Stomach (tissue), 9 donors: ENCODE measurements around the gene GPR42. TPM values are rescaled to one million over a fixed set of nuclear protein-coding genes. Genes with fewer than 3 reads are reported as not detected.

Experiments used
- DNase-seq, 2 donors: peaks; one replicate each; pipeline versions ENCODE4 v3.0.0 to v3.0.0-alpha.2; 2013 to 2019
- H3K27ac ChIP-seq, 5 donors: fragments of 200-600 bp in 4 of 5; sonication (generic) in 4 of 5; one replicate each; pipeline ENCODE4 v1.5.1; 2013 to 2019; ENCODE audit warnings: mild to moderate bottlenecking in 1 of 5, moderate library complexity in 1 of 5
- H3K27me3 ChIP-seq, 3 donors: fragments of 200-600 bp; sonication (generic); one replicate each; pipeline ENCODE4 v1.5.1; 2017 to 2019; ENCODE audit warnings: mixed run types in 1 of 3
- H3K36me3 ChIP-seq, 4 donors: fragments of 200-600 bp; sonication (generic); 1 replicate in 3 of 4; 2 replicates in 1 of 4; pipeline ENCODE4 v1.5.1; 2016 to 2019
- H3K4me1 ChIP-seq, 4 donors: fragments of 200-600 bp; sonication (generic); one replicate each; pipeline ENCODE4 v1.5.1; 2016 to 2019
- H3K4me3 ChIP-seq, 4 donors: fragments of 200-600 bp; sonication (generic) in 3 of 4; one replicate each; pipeline ENCODE4 v1.5.1; 2016 to 2019; ENCODE audit warnings: mild to moderate bottlenecking in 1 of 4
- H3K9me3 ChIP-seq, 4 donors: fragments of 200-600 bp; sonication (generic); one replicate each; pipeline ENCODE4 v1.5.1; 2016 to 2019
- CTCF ChIP-seq, 7 experiments: fragments of 450-650 bp in 4 of 7; fragments of 200-600 bp in 3 of 7; sonication (generic) in 3 of 7; IDR thresholded peaks; one replicate each; pipeline ENCODE4 v1.5.1; 2016 to 2019; ENCODE audit warnings: antibody characterized with exemption in 7 of 7, control low read depth in 2 of 7, mild to moderate bottlenecking in 1 of 7
- EP300 ChIP-seq: sonication (generic); formaldehyde crosslinking; IDR thresholded peaks from one replicate; pipeline ENCODE4 v1.6.1; 2017; ENCODE audit warnings: antibody characterized with exemption
- POLR2A ChIP-seq, 4 donors: fragments of 450-650 bp; IDR thresholded peaks; one replicate each; pipeline ENCODE4 v1.6.1; 2016; ENCODE audit warnings: antibody characterized with exemption in 4 of 4, control low read depth in 2 of 4, mild to moderate bottlenecking in 1 of 4, moderate library complexity in 1 of 4
- POLR2AphosphoS5 ChIP-seq, 3 donors: sonication (generic); formaldehyde crosslinking; IDR thresholded peaks; one replicate each; pipeline ENCODE4 v1.6.1; 2016; ENCODE audit warnings: antibody characterized with exemption in 3 of 3
- WGBS, 5 donors: extraction: QIAGEN DNeasy Blood & Tissue Kit in 3 of 5; methylation state at CpG; one replicate each; pipeline versions ENCODE4 v1.1.5 to v1.1.7; 2013 to 2018; 5-methylcytosine and 5-hydroxymethylcytosine counted together
- intact Hi-C: fragments of 100-400 bp; cut with DNase I; formaldehyde crosslinking; loops from one replicate; pipeline ENCODE4 v1.15.1; 2023; ENCODE audit warnings: low total_unique reads
- polyA plus RNA-seq, 3 donors: library from polyadenylated mRNA; stranded (reverse); fragments of 200-250 nt; gene quantifications; one replicate each; pipeline ENCODE4 v1.2.3, GENCODE V29; 2013
- total RNA-seq, 5 donors: library from RNA; depleted of rRNA; stranded (reverse); fragments of >200 nt; gene quantifications; one replicate each; pipeline versions ENCODE4 v1.1.0 to v1.2.3, GENCODE V29; 2014 to 2016
- donor health status: healthy with polysubstance abuse.
- donor health status: Bipolar disorder and iron deficiency.
- donor health status: healthy.

The GPR42 gene
- total and polyA plus RNA-seq, 8 donors, result 0.19 TPM; not detected in 7

DNA sequence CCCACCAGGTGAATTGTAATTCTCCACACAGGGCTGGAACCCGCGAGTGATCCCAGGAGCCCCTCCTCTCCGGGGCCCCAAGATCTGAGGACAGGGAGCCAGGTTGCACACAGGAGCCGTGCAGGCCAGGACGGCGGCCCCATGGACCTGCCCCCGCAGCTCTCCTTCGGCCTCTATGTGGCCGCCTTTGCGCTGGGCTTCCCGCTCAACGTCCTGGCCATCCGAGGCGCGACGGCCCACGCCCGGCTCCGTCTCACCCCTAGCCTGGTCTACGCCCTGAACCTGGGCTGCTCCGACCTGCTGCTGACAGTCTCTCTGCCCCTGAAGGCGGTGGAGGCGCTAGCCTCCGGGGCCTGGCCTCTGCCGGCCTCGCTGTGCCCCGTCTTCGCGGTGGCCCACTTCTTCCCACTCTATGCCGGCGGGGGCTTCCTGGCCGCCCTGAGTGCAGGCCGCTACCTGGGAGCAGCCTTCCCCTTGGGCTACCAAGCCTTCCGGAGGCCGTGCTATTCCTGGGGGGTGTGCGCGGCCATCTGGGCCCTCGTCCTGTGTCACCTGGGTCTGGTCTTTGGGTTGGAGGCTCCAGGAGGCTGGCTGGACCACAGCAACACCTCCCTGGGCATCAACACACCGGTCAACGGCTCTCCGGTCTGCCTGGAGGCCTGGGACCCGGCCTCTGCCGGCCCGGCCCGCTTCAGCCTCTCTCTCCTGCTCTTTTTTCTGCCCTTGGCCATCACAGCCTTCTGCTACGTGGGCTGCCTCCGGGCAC lies 19.3 kb upstream of the GPR42 start:
- Histone ChIP-seq H3K36me3 (no peaks in the 10 kb centered on the region), H3K27ac (no peak overlapping the region), H3K4me1 (peaks cover 0 to 33% (median 5%) of the 10 kb centered on the region in 4 donors), H3K9me3 (no peaks in the 10 kb centered on the region), H3K27me3 (peaks cover 0 to 32% (median 0%) of the 10 kb centered on the region in 3 donors), H3K4me3 (no peak overlapping the region)
- no peak for DNase-seq
- 91 to 93% (median 92%) methylated on average over 44 to 47 of the region's 47 CpGs for WGBS, 5 donors
- intact Hi-C loops, result no loop called here
- TF ChIP-seq CTCF (IDR thresholded peaks at IDR 0.05) (no peak), POLR2A (IDR thresholded peaks at IDR 0.05) (no peak), POLR2AphosphoS5 (IDR thresholded peaks at IDR 0.05) (no peak), EP300 (no peak)

DNA sequence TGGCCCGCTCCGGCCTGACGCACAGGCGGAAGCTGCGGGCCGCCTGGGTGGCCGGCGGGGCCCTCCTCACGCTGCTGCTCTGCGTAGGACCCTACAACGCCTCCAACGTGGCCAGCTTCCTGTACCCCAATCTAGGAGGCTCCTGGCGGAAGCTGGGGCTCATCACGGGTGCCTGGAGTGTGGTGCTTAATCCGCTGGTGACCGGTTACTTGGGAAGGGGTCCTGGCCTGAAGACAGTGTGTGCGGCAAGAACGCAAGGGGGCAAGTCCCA lies 18.8 kb upstream of the GPR42 start:
- Histone ChIP-seq H3K27me3 (peaks cover 0 to 27% (median 0%) of the 10 kb centered on the region in 3 donors), H3K27ac (no peak overlapping the region), H3K4me3 (no peak overlapping the region), H3K36me3 (no peaks in the 10 kb centered on the region), H3K4me1 (peaks cover 0 to 28% (median 5%) of the 10 kb centered on the region in 4 donors), H3K9me3 (no peaks in the 10 kb centered on the region)
- intact Hi-C loops, result no loop called here
- TF ChIP-seq CTCF (IDR thresholded peaks at IDR 0.05) (no peak), POLR2A (IDR thresholded peaks at IDR 0.05) (no peak), EP300 (no peak), POLR2AphosphoS5 (IDR thresholded peaks at IDR 0.05) (no peak)
- 76 to 93% (median 84%) methylated on average over 16 to 18 of the region's 18 CpGs for WGBS, 5 donors
- DNase-seq, result no peak

DNA sequence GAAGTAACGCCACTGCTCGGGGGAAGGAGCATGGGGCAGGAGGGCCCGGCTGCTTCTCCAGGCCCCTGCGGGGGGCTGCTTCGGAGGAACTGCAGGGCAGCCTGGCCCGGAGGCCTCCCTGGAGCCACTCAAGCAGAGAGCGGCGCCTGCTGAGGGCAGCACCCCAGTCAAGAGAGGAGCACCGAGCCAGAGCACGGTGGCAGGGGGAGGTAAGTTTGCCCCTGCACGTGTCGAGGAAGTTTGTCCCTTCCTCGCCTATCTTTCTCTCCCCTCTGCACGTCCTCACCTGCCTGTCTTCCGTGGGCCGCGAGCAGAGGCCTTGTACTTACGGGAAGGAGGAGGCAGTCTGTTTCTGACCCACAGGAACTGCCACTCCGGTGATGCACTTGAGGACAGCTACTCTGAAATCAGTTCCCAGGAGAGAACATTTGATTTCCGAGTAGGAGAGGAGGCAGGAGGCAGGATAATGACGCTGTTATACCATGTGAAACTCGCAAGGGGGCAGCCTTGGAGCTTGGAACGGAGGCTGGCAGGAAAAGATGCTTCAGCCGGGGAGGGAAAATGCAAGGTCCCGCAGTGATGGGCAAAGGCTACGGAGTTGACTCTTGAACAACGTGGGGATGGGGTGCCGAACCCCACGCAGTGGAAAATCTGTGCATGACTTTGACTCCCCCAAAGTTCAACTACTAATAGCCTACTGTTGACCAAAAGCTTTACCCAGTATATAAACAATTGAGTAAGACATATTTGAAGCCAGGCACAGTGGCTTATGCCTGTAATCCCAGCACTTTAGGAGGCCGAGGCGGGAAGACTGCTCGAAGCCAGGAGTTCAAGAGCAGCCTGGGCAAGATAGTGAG lies 18.2 kb upstream of the GPR42 start:
- Histone ChIP-seq H3K9me3 (no peaks in the 10 kb centered on the region), H3K27ac (no peak overlapping the region), H3K27me3 (peaks cover 0 to 26% (median 0%) of the 10 kb centered on the region in 3 donors), H3K36me3 (no peaks in the 10 kb centered on the region), H3K4me1 (peaks cover 0 to 27% (median 7%) of the 10 kb centered on the region in 4 donors), H3K4me3 (no peak overlapping the region)
- WGBS, 5 donors, result 28 to 35% (median 31%) methylated on average over 27 to 32 of the region's 32 CpGs
- intact Hi-C loops, result no loop called here
- peak; percentile 73 to 93 for DNase-seq
- TF ChIP-seq EP300 (no peak), POLR2AphosphoS5 (IDR thresholded peaks at IDR 0.05) (peak in 1 of 3 donors; percentile 50), CTCF (IDR thresholded peaks at IDR 0.05) (peak in 5 of 7 experiments; percentile 62 to 87 (median 81)), POLR2A (IDR thresholded peaks at IDR 0.05) (no peak)

DNA sequence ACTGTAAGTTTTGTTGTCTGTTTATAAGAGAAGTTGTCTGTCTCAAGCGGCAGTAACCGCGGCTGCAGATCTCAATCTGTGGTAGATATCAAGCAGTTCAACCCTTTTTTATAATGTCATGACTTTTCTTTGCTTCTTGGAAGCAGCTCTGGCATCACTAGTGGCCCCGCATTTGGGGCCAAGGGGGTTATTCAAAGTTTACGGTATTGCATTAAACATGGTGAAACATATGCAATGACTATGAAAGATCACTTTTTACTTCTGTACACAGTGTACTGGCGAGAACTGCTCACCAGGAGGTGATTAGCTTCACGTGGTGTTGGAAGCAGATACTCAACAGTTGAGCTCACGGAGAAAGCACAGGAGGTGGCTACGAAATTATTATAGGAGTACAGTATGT lies 17.2 kb upstream of the GPR42 start:
- TF ChIP-seq POLR2AphosphoS5 (IDR thresholded peaks at IDR 0.05) (peak in 2 of 3 donors; percentile 11 to 20), EP300 (no peak), CTCF (IDR thresholded peaks at IDR 0.05) (no peak), POLR2A (IDR thresholded peaks at IDR 0.05) (no peak)
- no peak overlapping the region for H3K4me3 ChIP-seq
- no peaks in the 10 kb centered on the region for H3K9me3 ChIP-seq
- peaks cover 0 to 35% (median 12%) of the 10 kb centered on the region in 4 donors for H3K4me1 ChIP-seq
- H3K36me3 ChIP-seq, result no peaks in the 10 kb centered on the region
- DNase-seq, result no peak
- peaks cover 0 to 26% (median 0%) of the 10 kb centered on the region in 3 donors for H3K27me3 ChIP-seq
- H3K27ac ChIP-seq, result no peak overlapping the region
- 49 to 53% (median 52%) methylated on average over 9 of the region's 9 CpGs for WGBS, 5 donors
- intact Hi-C loops, result no loop called here
